Fibroblast of lung (primary cell): ENCODE data around the gene OPTN. TPM values are rescaled to one million over a fixed set of nuclear protein-coding genes. Genes with fewer than 3 reads are reported as not detected.

Experiments used
- DNase-seq, 2 donors: peaks; one replicate each; pipeline versions ENCODE4 v3.0.0 to v3.0.0-alpha.2; 2010; ENCODE audit warnings: low read depth in 2 of 2
- H2AFZ ChIP-seq: 2 replicates; pipeline ENCODE4 v1.5.1; 2012; ENCODE audit warnings: low read length, control low read depth, inconsistent platforms
- H3K27ac ChIP-seq: 2 replicates; pipeline ENCODE4 v1.5.1; 2011; ENCODE audit warnings: low read length, control low read depth; ENCODE audit not compliant: insufficient read depth
- H3K27me3 ChIP-seq: 2 replicates; pipeline ENCODE4 v1.5.1; 2011; ENCODE audit warnings: mild to moderate bottlenecking, low read length; ENCODE audit not compliant: control insufficient read depth, insufficient read depth
- H3K36me3 ChIP-seq: 2 replicates; pipeline ENCODE4 v1.5.1; 2011; ENCODE audit warnings: low read length; ENCODE audit not compliant: control insufficient read depth, insufficient read depth
- H3K4me1 ChIP-seq: 2 replicates; pipeline ENCODE4 v1.5.1; 2011; ENCODE audit warnings: low read length; ENCODE audit not compliant: control insufficient read depth, insufficient read depth; ENCODE audit errors: extremely low read depth
- H3K4me2 ChIP-seq: 2 replicates; pipeline ENCODE4 v1.5.1; 2011; ENCODE audit warnings: low read length, control low read depth; ENCODE audit not compliant: insufficient read depth; ENCODE audit errors: extremely low read depth
- H3K4me3 ChIP-seq, 4 experiments: fragments of 200-600 bp in 1 of 4; sonication (generic) in 1 of 4; replicated peaks in 1 of 4; 2 replicates each; pipeline ENCODE4 v1.5.1; 2011 to 2016; ENCODE audit warnings: low read length in 4 of 4, low read depth in 3 of 4, mild to moderate bottlenecking in 3 of 4, control low read depth in 2 of 4, inconsistent platforms in 1 of 4, mixed read lengths in 1 of 4; ENCODE audit not compliant: insufficient read depth in 1 of 4; ENCODE audit errors: control extremely low read depth in 1 of 4
- H3K79me2 ChIP-seq: 2 replicates; pipeline ENCODE4 v1.5.1; 2012; ENCODE audit warnings: mild to moderate bottlenecking, low read length, inconsistent platforms; ENCODE audit not compliant: control insufficient read depth, insufficient read depth
- H3K9ac ChIP-seq: 2 replicates; pipeline ENCODE4 v1.5.1; 2011; ENCODE audit warnings: mild to moderate bottlenecking, low read length, control low read depth; ENCODE audit not compliant: insufficient read depth
- H3K9me3 ChIP-seq: 2 replicates; pipeline ENCODE4 v1.5.1; 2012; ENCODE audit warnings: low read depth, low read length; ENCODE audit not compliant: control insufficient read depth, insufficient read depth
- H4K20me1 ChIP-seq: 2 replicates; pipeline ENCODE4 v1.5.1; 2011; ENCODE audit warnings: low read length; ENCODE audit not compliant: control insufficient read depth, insufficient read depth; ENCODE audit errors: extremely low read depth
- EZH2 ChIP-seq: IDR thresholded peaks from 2 replicates; pipeline ENCODE4 v1.5.1; 2012; ENCODE audit warnings: low read length, control low read depth, mild to moderate bottlenecking; ENCODE audit errors: missing control alignments
- polyA plus RNA-seq, 2 donors: library from polyadenylated mRNA; depleted of rRNA in 1 of 2; stranded (reverse) in 1 of 2; unstranded in 1 of 2; fragments of >200 nt; gene quantifications; 2 replicates each; pipeline ENCODE4 v1.2.1, GENCODE V29; 2011 to 2012; ENCODE audit warnings: missing spikeins in 1 of 2
- total RNA-seq: library from RNA; depleted of rRNA; stranded (reverse); fragments of >200 nt; gene quantifications from 2 replicates; pipeline ENCODE4 v1.2.1, GENCODE V29; 2014
- TF ChIP-seq, protein P1 (sequence below), 2 donors: IDR thresholded peaks in 1 of 2; conservative IDR thresholded peaks in 1 of 2; 1 replicate in 1 of 2; 2 replicates in 1 of 2; pipeline ENCODE4 v1.5.1; 2011 to 2012; ENCODE audit warnings: low read length in 2 of 2, control low read depth in 1 of 2, inconsistent platforms in 1 of 2, low read depth in 1 of 2, mild to moderate bottlenecking in 1 of 2

OPTN gene
- total and polyA plus RNA-seq, 2 donors (not counting 1 experiment from before 2014, with no cell fraction given) = 139 to 156 TPM

DNA sequence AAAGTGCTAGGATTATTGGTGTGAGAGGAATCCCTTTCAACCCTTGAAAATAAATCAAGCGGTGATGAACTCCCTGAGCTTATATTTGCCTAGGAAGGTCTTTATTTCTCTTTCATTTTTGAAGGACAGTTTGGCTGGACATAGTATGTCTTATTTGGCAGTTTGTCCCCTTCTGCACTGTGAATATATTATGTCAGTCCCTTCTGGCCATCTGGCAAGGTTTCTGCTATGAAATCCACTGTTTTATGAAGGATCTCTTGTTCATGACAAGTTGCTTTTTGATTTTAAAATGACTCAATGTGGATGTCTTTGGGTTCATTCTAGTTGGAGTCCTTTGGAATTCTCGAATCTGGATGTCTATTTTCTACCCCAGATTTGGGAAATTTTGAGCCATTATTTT, 39.7 kb downstream of the OPTN start:
- Histone ChIP-seq H3K4me3 (no peak overlapping the region), H3K27ac (no peak overlapping the region), H2AFZ (no peak overlapping the region), H3K4me1 (no peaks in the 10 kb centered on the region), H4K20me1 (no peaks in the 10 kb centered on the region), H3K9ac (no peak overlapping the region), H3K9me3 (no peaks in the 10 kb centered on the region), H3K27me3 (no peaks in the 10 kb centered on the region), H3K4me2 (no peak overlapping the region), H3K36me3 (peaks cover 10% of the 10 kb centered on the region), H3K79me2 (no peaks in the 10 kb centered on the region)
- TF ChIP-seq EZH2 = no peak
- TF ChIP-seq, protein P1, sequence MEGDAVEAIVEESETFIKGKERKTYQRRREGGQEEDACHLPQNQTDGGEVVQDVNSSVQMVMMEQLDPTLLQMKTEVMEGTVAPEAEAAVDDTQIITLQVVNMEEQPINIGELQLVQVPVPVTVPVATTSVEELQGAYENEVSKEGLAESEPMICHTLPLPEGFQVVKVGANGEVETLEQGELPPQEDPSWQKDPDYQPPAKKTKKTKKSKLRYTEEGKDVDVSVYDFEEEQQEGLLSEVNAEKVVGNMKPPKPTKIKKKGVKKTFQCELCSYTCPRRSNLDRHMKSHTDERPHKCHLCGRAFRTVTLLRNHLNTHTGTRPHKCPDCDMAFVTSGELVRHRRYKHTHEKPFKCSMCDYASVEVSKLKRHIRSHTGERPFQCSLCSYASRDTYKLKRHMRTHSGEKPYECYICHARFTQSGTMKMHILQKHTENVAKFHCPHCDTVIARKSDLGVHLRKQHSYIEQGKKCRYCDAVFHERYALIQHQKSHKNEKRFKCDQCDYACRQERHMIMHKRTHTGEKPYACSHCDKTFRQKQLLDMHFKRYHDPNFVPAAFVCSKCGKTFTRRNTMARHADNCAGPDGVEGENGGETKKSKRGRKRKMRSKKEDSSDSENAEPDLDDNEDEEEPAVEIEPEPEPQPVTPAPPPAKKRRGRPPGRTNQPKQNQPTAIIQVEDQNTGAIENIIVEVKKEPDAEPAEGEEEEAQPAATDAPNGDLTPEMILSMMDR (conservative IDR thresholded peaks at IDR 0.05 in 1 of 2, IDR thresholded peaks at IDR 0.05 in 1 of 2; ENCODE audit: low read depth in 1 of 2, low read length in 2 of 2) = no peak
- DNase-seq = no peak

DNA sequence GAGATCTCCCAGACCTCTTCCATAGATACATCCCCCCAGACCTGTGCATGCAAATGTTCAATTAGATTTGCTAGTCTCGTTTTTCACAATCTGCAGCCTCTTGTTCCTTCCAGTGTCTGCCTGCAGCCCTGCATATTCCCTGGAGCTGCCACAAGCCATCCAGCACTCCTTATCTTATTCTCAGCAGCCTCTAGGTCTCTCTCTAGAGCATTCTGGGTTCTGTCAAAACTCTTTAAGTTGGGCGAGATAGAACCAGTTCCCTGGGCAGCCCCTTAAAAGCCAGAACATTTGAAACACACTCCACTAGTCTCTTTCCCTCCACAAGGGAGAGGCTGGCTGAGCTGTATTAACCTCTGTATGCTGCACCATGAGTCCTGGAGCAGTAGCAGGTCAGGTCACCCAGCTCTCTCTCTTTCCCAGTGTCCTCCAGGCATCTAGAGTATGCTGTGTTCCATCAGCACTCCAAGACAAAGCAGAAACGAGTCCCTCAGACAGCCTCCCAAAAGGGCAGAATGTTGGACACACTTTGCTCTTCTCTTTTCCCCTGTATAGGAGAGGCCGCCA, 40.7 kb downstream of the OPTN start:
- Histone ChIP-seq H3K79me2 (no peaks in the 10 kb centered on the region), H3K36me3 (peaks cover 7% of the 10 kb centered on the region), H3K9ac (no peak overlapping the region), H3K4me2 (no peak overlapping the region), H3K27ac (no peak overlapping the region), H3K4me1 (no peaks in the 10 kb centered on the region), H2AFZ (no peak overlapping the region), H3K4me3 (no peak overlapping the region), H4K20me1 (no peaks in the 10 kb centered on the region), H3K9me3 (no peaks in the 10 kb centered on the region), H3K27me3 (no peaks in the 10 kb centered on the region)
- no peak for DNase-seq
- no peak for TF ChIP-seq EZH2
- TF ChIP-seq, protein P1 (conservative IDR thresholded peaks at IDR 0.05 in 1 of 2, IDR thresholded peaks at IDR 0.05 in 1 of 2; ENCODE audit: low read depth in 1 of 2, low read length in 2 of 2) = no peak

DNA sequence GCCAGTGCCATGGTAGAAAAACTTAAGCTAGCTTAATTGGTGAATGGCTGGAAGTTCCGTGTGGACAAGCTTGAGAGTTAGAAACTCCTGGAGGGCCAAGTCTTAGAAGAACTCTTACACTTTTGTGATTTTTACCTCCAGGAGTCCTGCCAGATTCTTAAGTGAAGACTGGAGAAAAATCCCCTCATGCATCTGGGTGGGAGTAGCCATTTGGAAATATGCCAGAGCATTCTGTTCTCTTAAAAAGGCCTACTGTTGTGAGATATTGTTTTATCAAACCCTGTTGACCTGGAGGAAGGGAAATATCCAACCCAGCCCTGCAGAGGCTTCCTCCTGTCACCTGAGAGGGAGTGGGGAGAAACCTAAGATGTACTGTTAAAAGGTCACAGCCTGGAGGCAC, 43.8 kb downstream of the OPTN start:
- no peak overlapping the region for H3K9ac ChIP-seq
- H3K4me1 ChIP-seq = no peaks in the 10 kb centered on the region
- no peaks in the 10 kb centered on the region for H3K27me3 ChIP-seq
- no peak overlapping the region for H3K4me3 ChIP-seq
- no peak overlapping the region for H3K4me2 ChIP-seq
- no peak for TF ChIP-seq EZH2
- TF ChIP-seq, protein P1 (conservative IDR thresholded peaks at IDR 0.05 in 1 of 2, IDR thresholded peaks at IDR 0.05 in 1 of 2; ENCODE audit: low read depth in 1 of 2, low read length in 2 of 2) = no peak
- no peaks in the 10 kb centered on the region for H3K79me2 ChIP-seq
- no peak overlapping the region for H3K27ac ChIP-seq
- H4K20me1 ChIP-seq = no peaks in the 10 kb centered on the region
- no peak for DNase-seq
- peaks cover 2% of the 10 kb centered on the region for H3K36me3 ChIP-seq
- no peak overlapping the region for H2AFZ ChIP-seq
- no peaks in the 10 kb centered on the region for H3K9me3 ChIP-seq
